Left lung (tissue), 10 donors: Measurements from ENCODE around the gene DIP2C. TPM values are rescaled to one million over a fixed set of nuclear protein-coding genes. Genes with fewer than 3 reads are reported as not detected.

Experiments used
- ATAC-seq: fragments of 200-7000 bp; cut with Tn5 transposase; one replicate; pipeline ENCODE4 v1.9.1; 2020; ENCODE audit warnings: moderate library complexity
- DNase-seq, 4 donors: peaks; one replicate each; pipeline ENCODE4 v3.0.0-alpha.2; 2013 to 2020
- H3K27ac ChIP-seq, 2 donors: fragments of 200-600 bp; sonication (generic) in 1 of 2; one replicate each; pipeline versions ENCODE4 v1.5.0 to v1.8.0; 2020 to 2021
- H3K27me3 ChIP-seq, 2 donors: fragments of 200-600 bp; sonication (generic) in 1 of 2; one replicate each; pipeline versions ENCODE4 v1.5.0 to v1.8.0; 2020 to 2021
- H3K36me3 ChIP-seq, 2 donors: fragments of 200-600 bp; sonication (generic) in 1 of 2; one replicate each; pipeline versions ENCODE4 v1.5.0 to v1.8.0; 2020 to 2021
- H3K4me1 ChIP-seq, 2 donors: fragments of 200-600 bp; one replicate each; pipeline ENCODE4 v1.8.0; 2021
- H3K4me3 ChIP-seq, 2 donors: fragments of 200-600 bp; sonication (generic) in 1 of 2; one replicate each; pipeline versions ENCODE4 v1.5.0 to v1.8.0; 2020 to 2021; ENCODE audit warnings: mild to moderate bottlenecking in 1 of 2
- H3K9me3 ChIP-seq, 2 donors: fragments of 200-600 bp; sonication (generic) in 1 of 2; one replicate each; pipeline versions ENCODE4 v1.5.0 to v1.8.0; 2020 to 2021
- intact Hi-C, 2 donors: fragments of 100-400 bp; cut with DNase I; formaldehyde crosslinking; loops; one replicate each; pipeline versions ENCODE4 v1.11.2 to v1.14.2; 2022
- polyA plus RNA-seq, 6 donors: library from polyadenylated mRNA; unstranded; fragments of 120-200 nt; gene quantifications; one replicate each; pipeline ENCODE4 v1.2.1, GENCODE V29; 2013; ENCODE audit not compliant: insufficient read length in 6 of 6
- total RNA-seq, 2 donors: library from RNA; stranded (reverse); fragmentation: NEBNext Ultra II Directional; extraction: Animal tissue kit (Norgen Biotek cat#: 25700); gene quantifications; one replicate each; pipeline ENCODE4 v1.2.1, GENCODE V29; 2021
- TF ChIP-seq, protein P1 (sequence below), 2 donors: fragments of 200-600 bp; sonication (generic) in 1 of 2; IDR thresholded peaks; one replicate each; pipeline versions ENCODE4 v1.5.0 to v1.8.0; 2021; ENCODE audit warnings: antibody characterized with exemption in 2 of 2
- donor health status: DM: no; HTN: yes; CAD: no.
- donor health status: DM: no; HTN: no; CAD: no.

The DIP2C gene
- total and polyA plus RNA-seq, 8 donors = 10.5 to 22.5 (median 19.5) TPM

DNA sequence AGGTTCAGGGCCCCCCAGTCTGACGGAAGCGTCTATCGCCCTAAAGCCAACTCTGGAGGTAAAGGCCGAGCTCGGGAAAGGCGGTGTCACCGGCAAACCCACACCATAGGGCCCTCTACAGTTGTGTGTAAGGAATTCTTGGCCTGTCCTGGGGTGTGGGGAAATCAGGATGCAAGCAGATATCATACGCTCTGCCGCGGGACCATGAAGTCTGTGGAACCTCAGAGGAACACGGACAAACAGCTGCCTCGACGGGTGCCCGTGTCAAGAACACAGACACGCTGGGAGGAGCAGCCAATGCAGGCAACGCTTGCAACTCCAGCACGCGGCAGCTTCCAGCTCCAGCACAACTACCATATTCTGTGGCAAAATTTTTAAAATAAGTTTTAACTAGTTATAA is 157.9 kb downstream of the DIP2C start:
- H3K27ac ChIP-seq = no peak overlapping the region
- no peaks in the 10 kb centered on the region for H3K4me1 ChIP-seq
- intact Hi-C loops = no loop called here
- H3K4me3 ChIP-seq = no peak overlapping the region
- H3K36me3 ChIP-seq = no peaks in the 10 kb centered on the region
- H3K9me3 ChIP-seq = no peaks in the 10 kb centered on the region
- no peak for DNase-seq
- no peak for ATAC-seq
- H3K27me3 ChIP-seq = no peaks in the 10 kb centered on the region
- TF ChIP-seq, protein P1, sequence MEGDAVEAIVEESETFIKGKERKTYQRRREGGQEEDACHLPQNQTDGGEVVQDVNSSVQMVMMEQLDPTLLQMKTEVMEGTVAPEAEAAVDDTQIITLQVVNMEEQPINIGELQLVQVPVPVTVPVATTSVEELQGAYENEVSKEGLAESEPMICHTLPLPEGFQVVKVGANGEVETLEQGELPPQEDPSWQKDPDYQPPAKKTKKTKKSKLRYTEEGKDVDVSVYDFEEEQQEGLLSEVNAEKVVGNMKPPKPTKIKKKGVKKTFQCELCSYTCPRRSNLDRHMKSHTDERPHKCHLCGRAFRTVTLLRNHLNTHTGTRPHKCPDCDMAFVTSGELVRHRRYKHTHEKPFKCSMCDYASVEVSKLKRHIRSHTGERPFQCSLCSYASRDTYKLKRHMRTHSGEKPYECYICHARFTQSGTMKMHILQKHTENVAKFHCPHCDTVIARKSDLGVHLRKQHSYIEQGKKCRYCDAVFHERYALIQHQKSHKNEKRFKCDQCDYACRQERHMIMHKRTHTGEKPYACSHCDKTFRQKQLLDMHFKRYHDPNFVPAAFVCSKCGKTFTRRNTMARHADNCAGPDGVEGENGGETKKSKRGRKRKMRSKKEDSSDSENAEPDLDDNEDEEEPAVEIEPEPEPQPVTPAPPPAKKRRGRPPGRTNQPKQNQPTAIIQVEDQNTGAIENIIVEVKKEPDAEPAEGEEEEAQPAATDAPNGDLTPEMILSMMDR (IDR thresholded peaks at IDR 0.05) = no peak

GRCh38 chr10:530717-531116 is 158.8 kb downstream of the DIP2C start:
- DNase-seq (no peak), ATAC-seq (no peak)
- H3K27ac ChIP-seq = no peak overlapping the region
- H3K4me3 ChIP-seq = no peak overlapping the region
- no peaks in the 10 kb centered on the region for H3K36me3 ChIP-seq
- no peaks in the 10 kb centered on the region for H3K27me3 ChIP-seq
- H3K4me1 ChIP-seq = no peaks in the 10 kb centered on the region
- TF ChIP-seq, protein P1 (IDR thresholded peaks at IDR 0.05) = no peak
- intact Hi-C loops = no loop called here
- no peaks in the 10 kb centered on the region for H3K9me3 ChIP-seq

GRCh38 chr10:529468-530230 is 159.8 kb downstream of the DIP2C start:
- Histone ChIP-seq H3K36me3 (no peaks in the 10 kb centered on the region), H3K9me3 (no peaks in the 10 kb centered on the region), H3K4me3 (no peak overlapping the region), H3K27ac (no peak overlapping the region), H3K27me3 (no peaks in the 10 kb centered on the region), H3K4me1 (no peaks in the 10 kb centered on the region)
- TF ChIP-seq, protein P1 (IDR thresholded peaks at IDR 0.05) = no peak
- no peak for ATAC-seq
- intact Hi-C loops = no loop called here
- DNase-seq = no peak

DNA sequence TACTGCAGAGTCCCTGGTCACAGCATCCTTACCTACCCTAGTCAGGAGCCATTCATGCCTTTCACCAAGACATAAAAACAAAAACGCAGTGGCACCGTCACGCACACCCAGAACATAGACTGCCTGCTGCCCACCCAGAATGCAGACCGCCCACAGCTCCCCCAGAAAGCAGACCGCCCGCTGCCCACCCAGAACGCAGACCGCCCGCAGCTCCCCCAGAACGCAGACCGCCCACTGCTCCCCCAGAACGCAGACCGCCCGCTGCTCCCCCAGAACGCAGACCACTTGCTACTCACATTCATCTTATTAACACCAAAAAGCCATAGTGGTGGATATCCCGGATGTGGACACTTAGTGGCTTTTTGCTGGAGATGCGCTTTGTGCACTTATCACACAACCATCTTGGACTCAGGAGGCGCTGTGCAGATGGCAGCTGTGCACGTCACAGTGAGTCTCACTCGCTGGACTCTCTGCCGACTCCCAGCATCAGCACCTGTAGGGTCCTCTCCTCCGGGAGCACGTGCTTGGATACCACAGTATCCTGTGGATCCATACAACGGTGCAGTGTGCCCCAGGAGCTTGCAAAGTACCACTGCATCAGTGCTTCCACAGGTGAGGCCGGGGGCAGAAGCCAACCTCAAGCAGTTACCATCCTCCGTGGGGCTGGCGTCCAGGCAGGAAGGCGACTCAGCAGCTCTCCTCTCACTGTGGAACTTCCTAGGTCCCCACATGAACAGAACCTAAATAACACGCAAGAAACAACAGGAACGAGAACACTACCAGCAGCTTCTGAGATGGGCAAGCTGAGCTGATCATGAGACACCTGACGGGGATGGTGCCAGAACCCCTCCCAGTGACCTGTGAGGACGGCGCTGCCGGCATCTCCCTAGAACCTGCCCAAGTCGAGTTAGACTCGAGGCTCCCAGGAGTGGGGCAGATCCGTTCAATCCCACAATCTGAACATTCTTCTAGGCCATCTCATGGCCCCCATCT is 161.0 kb downstream of the DIP2C start:
- no peak for DNase-seq
- Histone ChIP-seq H3K27ac (no peak overlapping the region), H3K27me3 (no peaks in the 10 kb centered on the region), H3K9me3 (no peaks in the 10 kb centered on the region), H3K36me3 (no peaks in the 10 kb centered on the region), H3K4me3 (no peak overlapping the region), H3K4me1 (no peaks in the 10 kb centered on the region)
- intact Hi-C loops = no loop called here
- ATAC-seq = no peak
- TF ChIP-seq, protein P1 (IDR thresholded peaks at IDR 0.05) = no peak

- Histone ChIP-seq H3K36me3 (no peaks in the 10 kb centered on the region), H3K4me1 (no peaks in the 10 kb centered on the region), H3K27me3 (no peaks in the 10 kb centered on the region), H3K9me3 (no peaks in the 10 kb centered on the region), H3K4me3 (no peak overlapping the region), H3K27ac (no peak overlapping the region)
- intact Hi-C loops = no loop called here
- DNase-seq = no peak
- TF ChIP-seq, protein P1 (IDR thresholded peaks at IDR 0.05) = no peak
- no peak for ATAC-seq
These were observed 162.1 kb downstream of the DIP2C start for GRCh38 chr10:527416-527815.
